Activated naive CD4-positive, alpha-beta T cell treated with anti-CD3 and anti-CD28 coated beads for 36 hours (primary cell): ENCODE measurements around the gene BEST2. TPM values are rescaled to one million over a fixed set of nuclear protein-coding genes. Genes with fewer than 3 reads are reported as not detected.

ENCODE experiments used
- CTCF ChIA-PET: fragments of 350-600 bp; sonication (Branson Sonifier 250); formaldehyde crosslinking; loops from one replicate; lab custom pipeline; 2021; ENCODE audit warnings: antibody characterized with exemption; lab: Charles Lee
- DNase-seq: peaks from one replicate; pipeline ENCODE4 v3.0.0-alpha.2; 2020
- H3K27ac Mint-ChIP-seq: one replicate; pipeline ENCODE4 v1.8.0; 2021; ENCODE audit warnings: mild to moderate bottlenecking, mixed read lengths
- H3K27me3 Mint-ChIP-seq: one replicate; pipeline ENCODE4 v1.8.0; 2021; ENCODE audit warnings: low read depth, mixed read lengths
- H3K36me3 Mint-ChIP-seq: one replicate; pipeline ENCODE4 v1.8.0; 2021; ENCODE audit warnings: low read depth, mixed read lengths
- H3K4me1 Mint-ChIP-seq: one replicate; pipeline ENCODE4 v1.8.0; 2021; ENCODE audit warnings: low read depth, mixed read lengths
- H3K4me3 Mint-ChIP-seq: one replicate; pipeline ENCODE4 v1.8.0; 2021; ENCODE audit warnings: mild to moderate bottlenecking, moderate library complexity, mixed read lengths
- H3K9me3 Mint-ChIP-seq: one replicate; pipeline ENCODE4 v1.8.0; 2021; ENCODE audit warnings: mixed read lengths
- intact Hi-C: fragments of 100-400 bp; cut with micrococcal nuclease; formaldehyde crosslinking; loops from one replicate; pipeline ENCODE4 v1.15.1; 2023
- total RNA-seq, 2 experiments: library from RNA; stranded (reverse); gene quantifications; one replicate each; pipeline ENCODE4 v1.2.3, GENCODE V29; 2021

BEST2 gene
- total RNA-seq, 2 experiments from 2014 or later, result not detected

DNA sequence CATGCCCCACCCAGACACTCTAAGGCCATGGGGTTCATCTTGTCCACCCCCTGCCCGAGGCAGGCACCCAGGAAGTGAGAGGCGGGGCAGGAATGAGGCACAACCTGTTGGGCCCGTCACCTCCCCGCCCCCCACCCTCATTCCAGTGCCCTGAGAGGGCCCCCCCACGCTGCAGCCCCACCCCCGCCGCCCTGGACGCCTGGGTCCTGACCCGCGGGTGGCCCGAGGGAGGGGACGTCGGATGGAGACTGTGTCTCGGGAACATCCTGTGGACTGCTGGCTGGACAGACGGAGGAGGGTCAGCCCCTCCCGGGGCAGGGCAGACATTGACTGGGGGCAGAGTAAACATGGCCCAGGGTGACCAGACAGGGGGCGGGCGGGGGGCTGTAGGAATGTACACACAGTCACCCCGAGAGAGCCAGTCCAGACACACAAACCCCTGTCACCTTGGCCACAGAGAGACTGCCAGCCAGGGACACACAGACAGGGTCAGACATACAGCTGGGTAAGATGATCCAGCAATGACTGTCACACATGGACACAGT lies 32.3 kb downstream of the BEST2 start:
- no peak overlapping the region for H3K27ac Mint-ChIP-seq
- no peaks in the 10 kb centered on the region for H3K9me3 Mint-ChIP-seq
- no peaks in the 10 kb centered on the region for H3K36me3 Mint-ChIP-seq
- H3K27me3 Mint-ChIP-seq, result no peaks in the 10 kb centered on the region
- peak overlapping the region; percentile 48 for H3K4me3 Mint-ChIP-seq
- DNase-seq, result no peak
- intact Hi-C loops, result loop anchor here (2.0 to 10.0 kb wide), 3 partner anchors 155 to 1061 kb away; partner anchors contain the start of genes CALR and LYL1
- CTCF ChIA-PET, result interaction anchor here (1.4 to 3.1 kb wide), 2 partner anchors 10 to 24 kb away, joined by 4 to 40 read pairs; partner anchors contain the start of gene JUNB
- H3K4me1 Mint-ChIP-seq, result peaks cover 31% of the 10 kb centered on the region

DNA sequence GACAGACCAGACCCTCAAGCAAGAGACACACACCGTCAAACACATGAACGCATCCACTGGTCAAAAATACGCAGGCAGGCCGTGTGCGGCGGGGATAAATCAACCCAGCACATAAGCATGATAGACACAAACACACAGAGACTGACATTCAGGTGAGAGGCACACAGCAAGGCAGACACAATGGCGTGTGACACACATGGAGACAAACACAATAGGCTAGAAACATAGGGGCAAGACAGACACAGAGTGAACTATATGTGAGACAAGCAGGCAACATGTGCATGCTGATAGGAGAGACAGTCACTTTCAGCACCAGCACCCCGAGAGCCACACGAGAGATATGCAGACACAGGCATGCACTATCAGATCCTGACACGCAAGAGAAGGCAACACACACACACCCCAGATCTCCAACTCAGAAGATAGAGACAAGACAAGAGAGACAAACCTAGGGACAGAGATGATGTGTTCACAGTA lies 32.8 kb downstream of the BEST2 start:
- Mint-ChIP-seq H3K4me1 (peaks cover 31% of the 10 kb centered on the region), H3K36me3 (no peaks in the 10 kb centered on the region), H3K27me3 (no peaks in the 10 kb centered on the region), H3K4me3 (no peak overlapping the region), H3K27ac (no peak overlapping the region), H3K9me3 (no peaks in the 10 kb centered on the region)
- CTCF ChIA-PET, result no interaction called here
- DNase-seq, result no peak
- intact Hi-C loops, result loop anchor here (5.0 to 10.0 kb wide), 2 partner anchors 318 to 1060 kb away; partner anchors contain the start of gene LYL1

DNA sequence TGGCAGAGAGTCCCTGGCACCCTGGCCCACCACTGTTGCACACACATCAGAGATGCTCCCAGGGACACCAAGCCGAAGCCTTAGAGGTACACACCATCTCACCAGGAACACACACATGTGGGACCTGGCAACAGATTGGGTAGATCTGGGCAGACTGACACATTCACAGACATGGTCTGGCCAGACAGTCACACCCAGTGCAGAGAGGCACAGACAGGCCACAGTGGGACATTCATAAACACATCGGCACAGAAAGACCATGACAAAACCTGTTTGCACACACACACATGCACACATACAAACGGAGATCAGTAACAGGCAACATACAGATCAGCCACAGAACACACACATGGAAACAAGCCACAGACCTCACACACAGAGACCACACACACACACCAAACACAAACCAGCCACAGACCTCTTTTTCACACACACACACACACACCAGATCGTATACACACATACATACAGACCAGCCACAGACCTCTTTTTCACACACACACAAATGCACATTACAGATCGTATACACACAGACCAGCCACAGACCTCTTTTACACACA lies 33.4 kb downstream of the BEST2 start:
- H3K4me1 Mint-ChIP-seq, result peaks cover 27% of the 10 kb centered on the region
- no peaks in the 10 kb centered on the region for H3K27me3 Mint-ChIP-seq
- CTCF ChIA-PET, result interaction anchor here (0.7 to 4.5 kb wide), 2 partner anchors 7 to 11 kb away, joined by 4 to 36 read pairs; no protein-coding TSS in a partner anchor
- H3K36me3 Mint-ChIP-seq, result no peaks in the 10 kb centered on the region
- H3K9me3 Mint-ChIP-seq, result no peaks in the 10 kb centered on the region
- intact Hi-C loops, result loop anchor here (5.0 to 10.0 kb wide), 2 partner anchors 317 to 1060 kb away; partner anchors contain the start of gene LYL1
- H3K27ac Mint-ChIP-seq, result no peak overlapping the region
- no peak overlapping the region for H3K4me3 Mint-ChIP-seq
- DNase-seq, result no peak

DNA sequence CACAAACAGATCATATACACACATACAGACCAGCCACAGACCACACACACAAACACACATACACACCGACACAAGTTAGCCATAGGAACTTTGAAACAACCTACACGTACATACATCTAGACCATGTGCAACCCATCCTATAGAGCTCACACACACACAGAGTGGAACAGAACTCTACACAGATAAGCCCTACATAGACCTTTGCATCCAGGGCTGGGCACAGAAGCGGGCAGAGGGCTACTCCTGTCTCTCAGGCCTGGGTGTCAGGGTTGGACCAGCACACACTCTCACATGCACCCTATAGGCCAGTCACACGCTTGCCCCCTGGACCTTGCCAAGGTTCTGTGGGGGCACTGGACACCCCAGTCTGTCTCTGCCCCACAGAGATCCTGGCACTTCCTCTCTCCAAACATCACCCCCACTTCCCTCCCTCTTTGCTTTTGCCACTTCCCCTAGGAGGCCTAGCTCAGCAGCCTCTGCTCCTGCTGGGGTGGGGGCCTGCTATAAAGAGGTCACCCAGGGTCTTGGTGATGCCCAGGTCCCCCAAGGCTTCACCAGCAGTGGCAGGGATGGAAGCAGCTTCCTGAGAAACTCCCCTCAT lies 33.9 kb downstream of the BEST2 start:
- H3K27me3 Mint-ChIP-seq, result no peaks in the 10 kb centered on the region
- H3K36me3 Mint-ChIP-seq, result no peaks in the 10 kb centered on the region
- H3K4me1 Mint-ChIP-seq, result peaks cover 27% of the 10 kb centered on the region
- DNase-seq, result no peak
- H3K9me3 Mint-ChIP-seq, result no peaks in the 10 kb centered on the region
- CTCF ChIA-PET, result interaction anchor here (0.7 to 4.5 kb wide), 2 partner anchors 8 to 11 kb away, joined by 4 to 36 read pairs; no protein-coding TSS in a partner anchor
- no peak overlapping the region for H3K4me3 Mint-ChIP-seq
- intact Hi-C loops, result loop anchor here (10.0 kb wide), 1 partner anchor 1059 kb away; no protein-coding TSS in a partner anchor
- no peak overlapping the region for H3K27ac Mint-ChIP-seq

DNA sequence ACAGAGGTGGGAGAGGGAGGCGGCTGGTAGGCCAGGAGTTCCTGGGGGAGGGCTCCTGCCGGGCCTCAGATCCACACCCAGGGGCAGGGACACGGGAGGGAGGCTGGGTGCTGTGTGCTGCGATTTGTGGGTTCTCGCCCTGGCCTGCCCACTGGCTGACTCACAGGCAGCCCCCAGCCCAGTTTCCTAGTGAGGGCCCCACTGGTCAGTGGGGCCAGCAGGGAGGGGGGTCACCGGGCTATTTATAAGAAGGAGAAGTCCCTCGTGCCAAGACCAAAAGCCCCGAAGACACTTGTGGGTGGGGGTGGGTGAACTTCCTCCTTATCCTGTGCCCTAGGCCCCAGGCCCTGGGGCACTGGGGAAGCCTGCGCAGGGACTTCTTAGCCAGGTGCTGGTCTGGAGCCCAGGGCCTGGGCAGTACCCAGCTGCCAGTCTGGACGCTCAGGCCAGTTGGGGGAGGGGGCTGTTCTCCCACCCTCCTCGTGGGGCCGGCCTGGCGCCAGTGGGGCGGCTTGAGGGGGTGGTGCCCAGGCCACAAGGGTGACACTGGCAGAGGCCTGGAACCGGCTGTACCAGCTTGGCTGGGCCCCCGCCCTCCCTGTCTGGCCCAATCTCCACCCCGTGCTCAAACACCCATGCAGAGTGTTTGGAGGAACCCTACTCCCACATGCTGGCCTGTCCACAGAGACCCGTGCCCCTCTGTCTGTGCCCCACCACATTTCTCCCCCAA lies 34.7 kb downstream of the BEST2 start:
- no peak overlapping the region for H3K4me3 Mint-ChIP-seq
- H3K27ac Mint-ChIP-seq, result peak overlapping the region; percentile 30
- intact Hi-C loops, result loop anchor here (10.0 kb wide), 1 partner anchor 1058 kb away; no protein-coding TSS in a partner anchor
- H3K27me3 Mint-ChIP-seq, result no peaks in the 10 kb centered on the region
- H3K4me1 Mint-ChIP-seq, result peaks cover 27% of the 10 kb centered on the region
- DNase-seq, result no peak
- H3K9me3 Mint-ChIP-seq, result no peaks in the 10 kb centered on the region
- CTCF ChIA-PET, result interaction anchor here (1.8 to 4.5 kb wide), 2 partner anchors 9 to 10 kb away, joined by 10 to 36 read pairs; no protein-coding TSS in a partner anchor
- H3K36me3 Mint-ChIP-seq, result peaks cover under 1% of the 10 kb centered on the region

DNA sequence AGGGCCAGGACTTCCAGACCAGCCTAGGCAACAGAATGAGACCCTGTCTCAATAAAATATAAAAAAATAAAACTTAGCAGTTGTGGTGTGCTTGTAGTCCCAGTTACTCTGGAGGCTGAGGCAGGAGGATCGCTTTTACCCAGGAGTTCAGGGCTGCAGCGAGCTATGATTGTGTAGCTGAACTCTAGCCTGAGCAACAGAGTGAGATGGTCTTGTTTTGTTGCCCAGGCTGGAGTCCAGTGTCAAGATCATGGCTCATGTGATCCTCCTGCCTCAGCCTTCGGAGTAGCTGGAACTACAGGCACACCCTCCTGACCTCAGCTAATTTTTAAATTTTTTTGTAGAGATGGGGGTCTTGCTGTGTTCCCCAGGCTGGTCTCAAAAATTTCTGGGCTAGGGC lies 35.4 kb downstream of the BEST2 start:
- H3K4me1 Mint-ChIP-seq, result peaks cover 22% of the 10 kb centered on the region
- H3K9me3 Mint-ChIP-seq, result no peaks in the 10 kb centered on the region
- peaks cover 4% of the 10 kb centered on the region for H3K36me3 Mint-ChIP-seq
- no peak for DNase-seq
- no peak overlapping the region for H3K4me3 Mint-ChIP-seq
- H3K27ac Mint-ChIP-seq, result peak overlapping the region; percentile 30
- H3K27me3 Mint-ChIP-seq, result no peaks in the 10 kb centered on the region
- CTCF ChIA-PET, result interaction anchor here (1.8 to 4.5 kb wide), 2 partner anchors 9 kb away, joined by 10 to 36 read pairs; no protein-coding TSS in a partner anchor
- intact Hi-C loops, result loop anchor here (10.0 kb wide), 1 partner anchor 1058 kb away; no protein-coding TSS in a partner anchor

DNA sequence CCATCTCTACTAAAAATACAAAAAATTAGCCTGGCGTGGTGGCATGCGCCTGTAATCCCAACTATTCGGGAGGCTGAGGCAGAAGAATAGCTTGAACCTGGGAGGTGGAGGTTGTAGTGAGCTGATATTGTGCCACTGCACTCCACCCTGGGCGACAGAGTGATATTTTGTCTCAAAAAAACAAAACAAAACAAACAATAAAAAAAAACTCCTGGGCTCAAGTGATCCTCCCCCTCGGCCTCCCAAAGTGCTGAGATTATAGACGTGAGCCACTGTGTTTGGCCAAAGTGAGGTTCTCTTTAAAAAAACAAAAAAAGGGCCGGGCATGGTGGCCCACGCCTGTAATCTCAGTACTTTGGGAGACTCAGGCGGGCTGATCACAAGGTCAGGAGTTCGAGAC lies 35.9 kb downstream of the BEST2 start:
- H3K9me3 Mint-ChIP-seq, result no peaks in the 10 kb centered on the region
- H3K4me3 Mint-ChIP-seq, result no peak overlapping the region
- intact Hi-C loops, result loop anchor here (10.0 kb wide), 1 partner anchor 1057 kb away; no protein-coding TSS in a partner anchor

DNA sequence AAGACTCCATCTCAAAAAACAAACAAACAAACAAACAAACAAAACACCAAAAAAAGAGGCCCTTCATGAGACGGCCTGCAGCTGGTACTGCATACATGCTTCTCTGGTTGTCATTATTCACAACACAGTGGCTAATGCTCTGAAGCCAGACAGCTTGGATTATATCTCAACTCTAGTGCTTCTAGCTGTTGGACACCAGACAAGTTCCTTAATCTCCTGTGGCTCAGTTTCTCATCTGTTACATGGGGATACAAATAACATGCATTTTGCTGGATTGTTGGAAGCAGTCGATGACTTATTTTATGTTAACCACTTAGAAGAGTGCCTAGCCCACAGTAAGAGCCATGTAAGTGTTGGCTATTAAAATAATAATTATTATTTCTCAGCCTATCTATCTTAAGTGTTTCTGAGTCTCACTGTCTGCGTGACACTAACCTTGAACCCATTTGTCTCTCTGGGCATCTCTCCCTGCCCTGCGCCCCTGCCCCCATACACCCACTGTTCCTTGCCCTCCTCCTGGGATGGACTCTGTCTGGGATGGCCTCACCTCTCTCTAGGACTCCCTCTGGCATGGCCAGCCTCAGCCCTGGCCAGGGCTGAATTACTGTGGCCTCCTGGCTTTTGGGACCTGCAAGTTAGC lies 36.6 kb downstream of the BEST2 start:
- CTCF ChIA-PET, result interaction anchor here (0.7 to 4.5 kb wide), 3 partner anchors 8 to 60 kb away, joined by 3 to 36 read pairs (median 10); no protein-coding TSS in a partner anchor
- Mint-ChIP-seq H3K9me3 (no peaks in the 10 kb centered on the region), H3K27ac (peak overlapping the region; percentile 95), H3K4me3 (no peak overlapping the region), H3K36me3 (peaks cover 11% of the 10 kb centered on the region), H3K4me1 (peaks cover 19% of the 10 kb centered on the region), H3K27me3 (no peaks in the 10 kb centered on the region)
- intact Hi-C loops, result loop anchor here (2.0 to 10.0 kb wide), 2 partner anchors 455 to 1057 kb away; partner anchors contain the start of gene ZNF563
- no peak for DNase-seq

More for the DNA sequence above, 35.9 kb downstream of the BEST2 start:
- Mint-ChIP-seq H3K4me1 (peaks cover 19% of the 10 kb centered on the region), H3K36me3 (peaks cover 6% of the 10 kb centered on the region), H3K27me3 (no peaks in the 10 kb centered on the region), H3K27ac (no peak overlapping the region)
- DNase-seq, result no peak
- CTCF ChIA-PET, result interaction anchor here (0.7 to 4.5 kb wide), 3 partner anchors 8 to 60 kb away, joined by 3 to 36 read pairs (median 10); no protein-coding TSS in a partner anchor

DNA sequence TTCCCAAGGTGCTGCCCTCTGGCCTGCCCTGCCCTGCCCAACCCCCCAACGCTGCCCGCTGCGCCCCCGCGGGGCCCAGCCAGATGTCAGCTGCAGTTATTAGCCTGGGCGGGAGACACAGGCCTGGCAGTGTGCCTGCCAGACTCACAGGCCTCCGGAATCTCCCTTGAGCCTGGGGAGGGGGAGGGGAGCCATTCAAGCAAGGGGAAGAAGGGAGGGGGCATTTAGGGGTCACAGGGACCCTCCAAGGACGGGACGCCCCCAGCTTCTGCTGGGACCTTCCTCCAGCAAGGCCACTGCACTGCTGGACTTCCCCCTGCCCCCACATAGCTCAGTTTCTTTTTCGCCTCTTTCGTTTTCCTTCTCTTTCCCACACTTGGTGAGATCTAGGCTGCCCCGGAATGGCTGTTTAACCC lies 37.1 kb downstream of the BEST2 start:
- Mint-ChIP-seq H3K4me3 (peak overlapping the region; percentile 84), H3K27me3 (no peaks in the 10 kb centered on the region), H3K36me3 (peaks cover 14% of the 10 kb centered on the region), H3K9me3 (no peaks in the 10 kb centered on the region), H3K27ac (peak overlapping the region; percentile 95), H3K4me1 (peaks cover 15% of the 10 kb centered on the region)
- intact Hi-C loops, result loop anchor here (2.0 to 10.0 kb wide), 2 partner anchors 456 to 1056 kb away; partner anchors contain the start of gene ZNF563
- DNase-seq, result peak; percentile 69
- CTCF ChIA-PET, result interaction anchor here (4.5 kb wide), 1 partner anchor 11 kb away, joined by 36 read pairs; no protein-coding TSS in a partner anchor

DNA sequence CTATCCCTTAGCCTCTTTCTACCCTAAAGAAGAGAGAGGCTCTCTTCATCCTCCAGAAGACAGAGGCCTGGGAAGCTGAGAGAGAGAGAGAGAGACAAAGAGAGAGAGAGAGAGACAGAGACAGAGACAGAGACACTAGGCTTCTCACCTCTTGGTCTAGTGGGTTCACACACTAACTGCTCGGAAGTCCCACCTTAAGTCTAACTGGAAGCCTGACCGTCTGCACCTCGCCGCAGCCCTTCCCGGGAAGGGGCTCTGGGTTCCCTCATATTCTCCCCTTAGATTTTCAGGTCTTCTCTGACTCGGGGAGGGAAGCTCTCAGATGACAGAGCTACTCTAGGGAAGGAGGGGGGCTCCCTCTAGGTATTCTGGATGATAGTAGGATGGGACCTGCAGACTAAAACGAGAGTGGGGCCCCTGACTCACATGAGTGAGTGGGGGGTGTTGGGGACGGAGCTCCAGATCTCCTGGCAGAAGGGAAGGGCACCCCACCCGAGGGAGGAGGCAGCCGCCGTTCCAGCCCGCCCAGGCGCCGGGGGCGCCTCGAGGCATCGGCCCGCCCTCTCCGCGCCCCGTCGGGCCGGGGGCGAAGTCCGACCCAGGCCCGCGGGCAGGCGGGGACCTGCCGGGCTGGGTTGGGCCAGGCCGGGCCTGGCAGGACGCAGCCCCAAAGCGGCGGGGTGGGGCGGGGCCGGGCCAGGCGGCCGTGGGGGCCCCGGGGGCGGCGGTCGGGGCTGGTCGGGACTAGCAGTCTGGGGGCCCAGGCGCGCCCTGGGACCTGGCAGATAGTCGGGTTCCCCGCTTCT lies 37.7 kb downstream of the BEST2 start:
- intact Hi-C loops, result loop anchor here (2.0 to 10.0 kb wide), 2 partner anchors 456 to 1056 kb away; partner anchors contain the start of gene ZNF563
- H3K9me3 Mint-ChIP-seq, result no peaks in the 10 kb centered on the region
- H3K27me3 Mint-ChIP-seq, result no peaks in the 10 kb centered on the region

More for the DNA sequence above, 37.7 kb downstream of the BEST2 start:
- DNase-seq, result peak; percentile 51
- Mint-ChIP-seq H3K27ac (peak overlapping the region; percentile 95), H3K4me1 (peaks cover 17% of the 10 kb centered on the region), H3K4me3 (peak overlapping the region; percentile 97), H3K36me3 (peaks cover 14% of the 10 kb centered on the region)
- CTCF ChIA-PET, result interaction anchor here (4.5 kb wide), 1 partner anchor 12 kb away, joined by 36 read pairs; no protein-coding TSS in a partner anchor
